ENCODE data around the gene SLC25A21. TPM values are rescaled to one million over a fixed set of nuclear protein-coding genes. Genes with fewer than 3 reads are reported as not detected.

SLC25A21 gene
- polyA plus RNA-seq, 1 experiment = 0.50 TPM

DNA sequence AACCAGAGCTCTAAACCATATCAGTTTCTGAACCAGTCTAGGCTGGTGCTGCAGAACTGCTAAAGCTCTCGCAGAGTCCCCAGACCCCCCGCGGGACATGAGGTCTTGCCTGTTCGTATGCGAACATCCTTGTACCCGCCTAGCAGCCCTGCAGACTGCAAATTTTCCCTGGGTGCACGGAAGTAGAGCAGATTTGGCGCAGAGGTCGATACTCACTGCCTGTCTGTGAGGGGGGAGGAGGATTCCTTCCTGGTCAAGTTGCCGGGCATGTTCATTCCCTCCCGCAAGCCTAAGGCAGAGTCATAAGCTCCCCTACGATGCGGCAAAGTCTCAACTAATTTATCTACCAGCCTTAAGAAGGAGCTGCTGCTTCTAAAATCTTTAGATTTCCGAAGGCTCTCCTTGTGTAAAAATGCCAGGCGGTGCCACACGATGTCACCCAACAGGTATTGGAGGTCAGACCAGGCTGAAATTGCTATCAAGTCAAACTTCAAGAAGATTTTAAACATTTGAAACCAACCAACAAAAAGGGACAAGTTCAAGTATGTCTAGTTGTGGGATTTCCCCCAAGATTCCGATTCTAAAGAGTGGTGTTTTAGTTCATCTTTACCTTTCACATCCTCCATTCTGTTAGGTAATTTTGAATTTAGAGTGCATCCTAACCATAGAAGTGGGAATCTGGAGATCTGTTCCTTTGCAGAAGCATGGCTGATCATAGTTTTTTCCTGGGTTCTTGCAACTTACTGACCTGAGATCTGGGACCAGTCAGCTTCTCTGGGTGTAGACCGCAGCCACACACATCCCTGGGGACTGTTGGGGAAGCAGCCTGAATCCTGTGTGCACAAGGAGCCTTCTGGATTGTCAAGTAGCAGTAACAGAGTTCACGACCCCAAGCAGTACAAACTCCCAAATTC is 512.3 kb downstream of the SLC25A21 start:
- CTCF ChIA-PET = interaction anchor here (0.7 to 0.9 kb wide), 2 partner anchors 10 to 490 kb away, joined by 3 to 4 read pairs; no protein-coding TSS in a partner anchor
- Histone ChIP-seq H3K36me3 (ENCODE audit: control insufficient read depth, insufficient read depth, low read length) (no peaks in the 10 kb centered on the region), H3K27me3 (ENCODE audit: control insufficient read depth, insufficient read depth, low read length) (peaks cover 80% of the 10 kb centered on the region), H3K4me3 (ENCODE audit: low read depth, low read length) (no peak overlapping the region)
- POLR2A ChIA-PET = no interaction called here
- TF ChIP-seq, protein P1, sequence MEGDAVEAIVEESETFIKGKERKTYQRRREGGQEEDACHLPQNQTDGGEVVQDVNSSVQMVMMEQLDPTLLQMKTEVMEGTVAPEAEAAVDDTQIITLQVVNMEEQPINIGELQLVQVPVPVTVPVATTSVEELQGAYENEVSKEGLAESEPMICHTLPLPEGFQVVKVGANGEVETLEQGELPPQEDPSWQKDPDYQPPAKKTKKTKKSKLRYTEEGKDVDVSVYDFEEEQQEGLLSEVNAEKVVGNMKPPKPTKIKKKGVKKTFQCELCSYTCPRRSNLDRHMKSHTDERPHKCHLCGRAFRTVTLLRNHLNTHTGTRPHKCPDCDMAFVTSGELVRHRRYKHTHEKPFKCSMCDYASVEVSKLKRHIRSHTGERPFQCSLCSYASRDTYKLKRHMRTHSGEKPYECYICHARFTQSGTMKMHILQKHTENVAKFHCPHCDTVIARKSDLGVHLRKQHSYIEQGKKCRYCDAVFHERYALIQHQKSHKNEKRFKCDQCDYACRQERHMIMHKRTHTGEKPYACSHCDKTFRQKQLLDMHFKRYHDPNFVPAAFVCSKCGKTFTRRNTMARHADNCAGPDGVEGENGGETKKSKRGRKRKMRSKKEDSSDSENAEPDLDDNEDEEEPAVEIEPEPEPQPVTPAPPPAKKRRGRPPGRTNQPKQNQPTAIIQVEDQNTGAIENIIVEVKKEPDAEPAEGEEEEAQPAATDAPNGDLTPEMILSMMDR (IDR thresholded peaks at IDR 0.05; ENCODE audit: insufficient read depth, low read depth, low read length) = no peak
- no peak for DNase-seq (ENCODE audit: low read depth)

DNA sequence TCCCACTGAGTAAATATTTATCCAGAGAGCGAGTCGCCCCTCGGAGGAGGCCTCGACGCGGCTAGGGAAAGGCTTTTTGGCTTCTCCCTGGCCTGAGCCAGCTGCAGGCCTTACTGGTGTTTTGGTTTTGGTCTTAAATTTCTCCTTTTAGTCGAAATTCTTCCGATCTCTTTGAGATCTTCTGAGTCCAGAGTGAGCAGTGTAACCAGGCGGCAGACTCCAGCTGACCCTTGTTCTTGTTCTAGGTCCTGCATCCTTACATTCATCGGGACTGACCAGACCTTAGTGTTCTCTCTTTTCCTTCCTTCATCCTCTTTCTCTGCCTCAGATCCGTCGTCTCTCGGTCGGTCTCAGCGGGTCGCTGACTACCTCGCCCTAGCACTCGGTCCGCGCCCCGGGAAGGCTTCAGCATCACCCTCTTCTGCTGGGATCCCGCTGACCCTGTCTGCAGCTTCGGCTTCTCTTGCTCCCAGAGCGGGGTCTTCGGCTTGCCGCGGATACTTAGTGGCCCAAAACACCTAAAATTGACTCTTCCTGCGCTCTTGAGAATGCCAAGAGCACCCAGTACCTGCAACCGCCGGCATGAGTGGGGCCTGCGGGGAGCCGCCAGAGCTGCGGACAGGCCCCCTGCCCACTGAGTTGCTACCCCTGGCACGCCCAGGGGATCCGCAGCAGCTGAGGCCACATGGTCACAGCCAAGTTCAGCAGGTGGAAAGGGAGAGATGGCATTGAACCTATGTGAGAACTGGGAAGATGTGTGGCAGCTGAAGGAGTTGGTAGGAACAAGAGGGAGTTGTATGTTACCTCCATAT is 513.2 kb downstream of the SLC25A21 start:
- ChIA-PET CTCF (interaction anchor here (0.9 kb wide), 1 partner anchor 491 kb away, joined by 4 read pairs; no protein-coding TSS in a partner anchor), POLR2A (interaction anchor here (0.6 kb wide), 1 partner anchor 28 kb away, joined by 4 read pairs; no protein-coding TSS in a partner anchor)
- H3K4me3 ChIP-seq (ENCODE audit: low read depth, low read length) = no peak overlapping the region
- no peak for DNase-seq (ENCODE audit: low read depth)
- TF ChIP-seq, protein P1 (IDR thresholded peaks at IDR 0.05; ENCODE audit: insufficient read depth, low read depth, low read length) = no peak
- no peaks in the 10 kb centered on the region for H3K36me3 ChIP-seq (ENCODE audit: control insufficient read depth, insufficient read depth, low read length)
- peaks cover 83% of the 10 kb centered on the region for H3K27me3 ChIP-seq (ENCODE audit: control insufficient read depth, insufficient read depth, low read length)

DNA sequence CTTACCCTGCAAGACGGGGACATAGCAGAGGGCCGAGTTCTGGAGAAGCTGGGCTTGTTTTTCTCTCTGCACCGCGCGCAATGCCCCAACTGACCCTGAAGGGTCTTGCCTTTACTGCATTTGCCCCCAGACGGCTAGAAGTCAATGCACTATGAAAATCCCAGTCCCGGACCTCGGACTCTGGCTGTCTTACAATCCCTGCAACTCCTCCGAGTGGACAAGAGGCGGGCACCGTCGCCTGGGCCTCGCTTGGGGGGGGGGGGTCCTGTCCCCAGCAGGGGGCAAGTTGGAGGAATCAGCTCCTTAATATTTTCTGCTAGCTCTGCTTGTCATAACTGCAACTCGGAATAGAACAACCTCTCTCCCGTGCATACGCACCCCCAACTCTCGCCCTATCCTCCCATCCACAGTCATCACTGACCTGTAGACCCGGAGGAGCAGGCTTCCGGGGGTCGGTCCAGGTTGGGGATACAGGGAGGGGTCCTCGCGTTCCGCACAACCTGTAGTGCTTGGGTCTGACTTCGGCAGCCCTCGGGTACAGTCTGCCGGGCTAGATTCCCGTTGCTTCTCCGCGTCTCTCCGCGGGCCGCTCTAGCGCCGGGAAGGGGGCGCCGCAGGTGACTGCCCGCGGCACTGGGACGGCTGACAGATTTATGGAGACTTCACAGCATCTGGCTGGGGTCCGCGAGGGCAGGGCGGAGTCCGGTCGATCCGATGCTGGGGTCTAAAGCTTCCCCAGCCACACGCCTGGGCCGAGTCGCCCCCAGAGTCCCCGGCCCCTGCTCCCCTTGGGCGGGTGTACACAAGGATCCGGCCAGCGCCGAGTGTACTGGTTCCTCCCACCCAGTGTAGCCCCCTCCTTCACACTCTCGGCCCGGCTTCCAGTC is 514.0 kb downstream of the SLC25A21 start:
- ChIA-PET CTCF (interaction anchor here (1.0 to 1.5 kb wide), 2 partner anchors 10 to 284 kb away, joined by 3 to 4 read pairs; no protein-coding TSS in a partner anchor), POLR2A (interaction anchor here (0.6 kb wide), 1 partner anchor 29 kb away, joined by 4 read pairs; no protein-coding TSS in a partner anchor)
- TF ChIP-seq, protein P1 (IDR thresholded peaks at IDR 0.05; ENCODE audit: insufficient read depth, low read depth, low read length) = no peak
- H3K4me3 ChIP-seq (ENCODE audit: low read depth, low read length) = no peak overlapping the region
- H3K36me3 ChIP-seq (ENCODE audit: control insufficient read depth, insufficient read depth, low read length) = no peaks in the 10 kb centered on the region
- DNase-seq (ENCODE audit: low read depth) = no peak
- peaks cover 81% of the 10 kb centered on the region for H3K27me3 ChIP-seq (ENCODE audit: control insufficient read depth, insufficient read depth, low read length)

DNA sequence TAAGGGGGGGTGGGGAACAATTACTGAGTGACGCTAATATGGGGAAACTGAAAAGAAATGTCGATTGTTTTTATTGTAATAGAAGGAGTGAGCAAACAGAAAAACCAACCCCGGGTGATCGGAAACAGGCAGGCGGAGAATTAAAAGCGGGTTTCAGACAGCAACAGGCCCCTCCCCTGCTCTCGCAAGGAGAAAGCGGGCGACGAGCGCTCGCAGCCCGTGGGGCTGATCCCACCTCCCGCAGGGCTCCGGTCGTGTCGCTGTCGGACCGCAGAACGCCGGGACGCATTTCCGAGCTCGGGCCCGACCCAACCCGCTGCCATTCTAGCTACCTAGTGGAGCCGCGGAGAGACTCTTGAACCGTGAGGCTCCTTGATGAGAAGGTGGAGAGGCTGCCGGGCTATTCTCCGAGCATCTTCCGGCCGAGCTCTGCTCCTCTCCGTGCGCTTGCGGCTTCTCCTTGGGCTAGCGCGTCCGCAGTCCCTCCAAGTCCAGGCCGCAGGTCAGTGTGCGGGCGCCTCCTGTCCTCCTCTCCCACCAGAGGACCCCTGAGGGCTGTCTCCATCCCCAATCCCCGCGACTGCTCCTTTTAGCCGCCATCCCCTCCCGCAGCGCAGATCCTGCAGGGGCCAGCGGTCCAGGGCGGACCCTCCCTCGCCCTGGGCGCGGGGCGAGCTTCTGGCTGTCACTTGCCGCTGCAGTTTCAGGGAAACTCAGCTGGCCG is 514.8 kb downstream of the SLC25A21 start:
- TF ChIP-seq, protein P1 (IDR thresholded peaks at IDR 0.05; ENCODE audit: insufficient read depth, low read depth, low read length) = no peak
- CTCF ChIA-PET = interaction anchor here (1.0 to 1.5 kb wide), 3 partner anchors 9 to 285 kb away, joined by 3 to 4 read pairs (median 3); no protein-coding TSS in a partner anchor
- no peak overlapping the region; the same call in 1 of the 2 replicates for H3K4me3 ChIP-seq (ENCODE audit: low read depth, low read length)
- POLR2A ChIA-PET = no interaction called here
- no peak for DNase-seq (ENCODE audit: low read depth)
- H3K36me3 ChIP-seq (ENCODE audit: control insufficient read depth, insufficient read depth, low read length) = no peaks in the 10 kb centered on the region
- peaks cover 73% of the 10 kb centered on the region for H3K27me3 ChIP-seq (ENCODE audit: control insufficient read depth, insufficient read depth, low read length)
